GM12864 (cell line): ENCODE results near the gene USF3.
A peak's percentile ranks its signal among the peaks of the same experiment; 100 is the strongest.

ENCODE experiments used
- DNase-seq: peaks from one replicate; pipeline ENCODE4 v3.0.0-alpha.2; 2011; ENCODE audit warnings: low read depth
- H3K4me3 ChIP-seq: 2 replicates; pipeline ENCODE4 v1.5.1; 2011; ENCODE audit warnings: mild to moderate bottlenecking, low read depth, low read length, control low read depth
- CTCF ChIP-seq: IDR thresholded peaks from 2 replicates; pipeline ENCODE4 v1.5.1; 2011; ENCODE audit warnings: low read depth, mild to moderate bottlenecking, moderate library complexity, low read length, control low read depth, inconsistent platforms; ENCODE audit errors: missing control alignments

Gene USF3, protein sequence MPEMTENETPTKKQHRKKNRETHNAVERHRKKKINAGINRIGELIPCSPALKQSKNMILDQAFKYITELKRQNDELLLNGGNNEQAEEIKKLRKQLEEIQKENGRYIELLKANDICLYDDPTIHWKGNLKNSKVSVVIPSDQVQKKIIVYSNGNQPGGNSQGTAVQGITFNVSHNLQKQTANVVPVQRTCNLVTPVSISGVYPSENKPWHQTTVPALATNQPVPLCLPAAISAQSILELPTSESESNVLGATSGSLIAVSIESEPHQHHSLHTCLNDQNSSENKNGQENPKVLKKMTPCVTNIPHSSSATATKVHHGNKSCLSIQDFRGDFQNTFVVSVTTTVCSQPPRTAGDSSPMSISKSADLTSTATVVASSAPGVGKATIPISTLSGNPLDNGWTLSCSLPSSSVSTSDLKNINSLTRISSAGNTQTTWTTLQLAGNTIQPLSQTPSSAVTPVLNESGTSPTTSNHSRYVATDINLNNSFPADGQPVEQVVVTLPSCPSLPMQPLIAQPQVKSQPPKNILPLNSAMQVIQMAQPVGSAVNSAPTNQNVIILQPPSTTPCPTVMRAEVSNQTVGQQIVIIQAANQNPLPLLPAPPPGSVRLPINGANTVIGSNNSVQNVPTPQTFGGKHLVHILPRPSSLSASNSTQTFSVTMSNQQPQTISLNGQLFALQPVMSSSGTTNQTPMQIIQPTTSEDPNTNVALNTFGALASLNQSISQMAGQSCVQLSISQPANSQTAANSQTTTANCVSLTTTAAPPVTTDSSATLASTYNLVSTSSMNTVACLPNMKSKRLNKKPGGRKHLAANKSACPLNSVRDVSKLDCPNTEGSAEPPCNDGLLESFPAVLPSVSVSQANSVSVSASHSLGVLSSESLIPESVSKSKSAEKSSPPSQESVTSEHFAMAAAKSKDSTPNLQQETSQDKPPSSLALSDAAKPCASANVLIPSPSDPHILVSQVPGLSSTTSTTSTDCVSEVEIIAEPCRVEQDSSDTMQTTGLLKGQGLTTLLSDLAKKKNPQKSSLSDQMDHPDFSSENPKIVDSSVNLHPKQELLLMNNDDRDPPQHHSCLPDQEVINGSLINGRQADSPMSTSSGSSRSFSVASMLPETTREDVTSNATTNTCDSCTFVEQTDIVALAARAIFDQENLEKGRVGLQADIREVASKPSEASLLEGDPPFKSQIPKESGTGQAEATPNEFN (N-terminal part only)

GRCh38 chr3:113695786-113696645 is at the start of gene USF3:
Gene USF3, minus strand, starts transcription at chr3:113696642. Its CDS starts 21,764 bp downstream, at chr3:113674878.
- DNase-seq = peak; percentile 39
- peak within 1 kb of the TSS; percentile 96 for H3K4me3 ChIP-seq
- no peak for TF ChIP-seq CTCF

DNA sequence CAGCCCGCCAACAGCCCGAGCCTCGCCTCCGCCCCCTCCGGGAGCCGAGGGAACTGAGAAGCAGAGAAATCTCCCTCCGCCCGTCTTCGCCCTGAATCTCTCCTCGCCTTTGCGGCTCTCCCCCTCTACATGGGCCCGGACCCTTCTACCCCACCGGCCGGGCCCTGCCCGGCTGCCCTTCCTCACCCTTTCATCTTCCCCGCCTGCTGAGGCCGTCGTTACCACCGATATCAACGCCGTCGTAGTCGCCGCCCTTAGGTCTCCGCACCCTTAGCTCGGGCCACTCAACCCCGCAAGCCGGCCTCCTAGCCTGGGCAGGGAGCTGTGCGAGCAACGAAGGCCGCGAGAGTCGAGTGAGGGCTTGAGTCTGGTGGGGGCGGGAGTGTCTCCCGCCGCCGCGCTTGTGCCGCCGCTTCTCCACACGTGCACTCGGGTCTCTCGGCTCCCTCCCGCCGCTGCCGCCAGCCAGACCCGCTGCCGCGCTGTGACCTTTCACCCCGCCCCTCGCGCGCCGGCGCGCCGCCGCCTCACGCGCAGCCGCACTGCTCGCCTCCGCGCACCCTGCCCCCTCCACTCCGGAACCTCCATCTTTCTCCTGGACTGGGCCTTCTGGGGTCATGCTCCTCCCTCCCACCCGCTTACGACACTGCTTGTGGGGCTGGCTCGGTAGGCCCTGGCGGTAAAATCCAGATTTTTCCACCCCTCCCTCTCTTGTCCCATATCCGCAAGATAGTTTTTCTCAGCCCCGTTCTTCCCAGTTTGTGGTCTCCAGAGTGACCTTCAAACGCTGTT is 49.5 kb upstream of the USF3 start, which contains the start of gene NAA50:
Gene NAA50, minus strand, starts transcription at position 494 of the 792 bp plus-strand sequence. Its CDS starts 300 bp downstream, at position 194.
- peak; percentile 80 for DNase-seq
- H3K4me3 ChIP-seq = peak within 1 kb of the TSS; percentile 92
- peak; percentile 58 for TF ChIP-seq CTCF

DNA sequence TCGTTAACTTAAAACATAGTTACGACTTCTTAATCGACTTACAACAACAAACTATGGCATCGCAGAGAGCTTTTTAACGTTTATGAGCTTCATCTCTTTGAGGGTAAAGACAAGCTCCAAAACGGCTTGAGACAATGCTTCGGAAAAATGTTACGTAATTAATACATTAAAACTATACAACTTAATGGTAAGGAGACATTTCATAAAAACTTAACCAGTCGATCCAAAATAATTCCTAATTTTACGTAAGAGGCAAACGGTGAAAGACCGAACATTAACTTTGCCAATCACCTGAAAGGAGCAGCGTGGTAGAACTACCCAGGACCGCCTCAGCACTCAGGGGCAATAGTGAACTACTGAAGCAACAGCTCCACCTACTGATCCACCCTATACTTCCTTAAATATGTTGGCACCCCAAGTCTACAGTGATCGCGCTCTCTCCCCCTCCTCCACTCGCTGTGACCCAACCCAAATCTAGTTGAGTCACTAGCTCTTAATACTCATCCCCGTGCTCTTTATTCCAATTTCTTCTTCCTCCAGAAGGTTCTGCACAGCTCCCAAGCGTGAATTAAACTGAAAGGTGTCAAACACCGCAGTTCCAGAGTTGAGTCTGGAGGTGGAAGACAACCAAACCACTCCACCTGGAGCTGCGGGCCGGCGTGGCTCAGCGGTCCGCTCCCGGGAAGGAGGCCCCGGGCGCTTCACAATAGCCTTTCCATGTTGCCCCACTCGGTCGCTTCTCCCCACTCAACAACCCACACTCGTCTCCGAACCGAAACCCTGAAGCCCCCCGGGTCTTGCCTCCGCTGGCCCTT is 48.7 kb upstream of the USF3 start:
- TF ChIP-seq CTCF = peak; percentile 73
- H3K4me3 ChIP-seq = peak overlapping the region; percentile 92

DNA sequence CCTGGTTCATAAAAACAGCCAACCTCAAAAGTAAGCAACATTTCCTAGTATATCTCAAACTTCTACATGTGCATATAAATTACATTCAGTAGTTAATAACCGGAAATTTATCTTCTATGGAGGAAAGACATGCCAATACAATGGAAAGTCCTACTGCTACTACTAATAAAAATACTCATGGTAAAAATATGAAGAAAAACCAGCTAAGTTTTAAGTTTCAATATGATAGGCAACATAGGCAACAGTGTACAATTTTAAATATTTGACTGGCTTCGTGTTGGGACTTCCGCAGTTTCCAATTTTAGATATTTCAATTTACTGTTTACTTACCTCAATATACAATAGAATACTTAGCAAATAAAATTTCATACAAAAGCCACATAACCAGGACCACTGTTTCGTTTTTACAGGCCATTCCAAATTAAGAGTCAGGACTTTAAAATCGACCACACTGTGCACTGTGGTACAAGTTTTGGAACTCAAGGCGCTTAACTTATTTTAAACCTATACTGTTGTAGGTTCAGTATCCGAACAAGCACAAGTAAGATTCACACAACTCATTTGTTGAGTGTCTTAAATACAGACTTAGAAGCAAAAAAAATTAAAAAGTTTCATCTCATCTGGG is 46.7 kb upstream of the USF3 start:
- no peak for DNase-seq
- no peak for TF ChIP-seq CTCF
- H3K4me3 ChIP-seq = peak overlapping the region; percentile 92

More for the DNA sequence above, 48.7 kb upstream of the USF3 start:
- DNase-seq = peak; percentile 77

DNA sequence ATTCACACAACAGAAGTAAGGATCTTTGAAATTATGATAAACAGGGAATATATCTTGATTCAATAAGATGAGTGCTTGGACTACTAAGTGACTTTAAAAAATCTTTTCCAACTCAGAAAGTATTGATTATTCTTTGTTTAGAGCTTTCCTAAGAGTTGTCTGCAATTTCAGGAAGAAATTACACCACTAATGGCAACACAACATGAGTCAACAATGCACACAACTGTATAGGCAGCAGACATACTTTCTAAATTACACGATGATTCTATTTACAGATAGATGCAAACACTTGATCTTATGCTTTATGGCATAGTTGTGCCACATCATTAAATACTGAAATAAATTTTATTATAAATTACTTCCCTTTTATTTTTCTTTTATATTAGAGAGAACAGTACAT is 45.2 kb upstream of the USF3 start:
- H3K4me3 ChIP-seq = no peak overlapping the region
- no peak for TF ChIP-seq CTCF
- no peak for DNase-seq
